LNCAP (cell line): ENCODE results near the gene ANAPC2.

Source experiments
- CTCF ChIP-seq: fragments of 450-650 bp; IDR thresholded peaks from 2 replicates; pipeline ENCODE4 v1.5.1; 2017; ENCODE audit warnings: mild to moderate bottlenecking

The ANAPC2 gene

GRCh38 chr9:137202966-137203365, 14.6 kb upstream of the ANAPC2 start:
- TF ChIP-seq CTCF = no peak

- TF ChIP-seq CTCF = no peak
These were observed 13.0 kb upstream of the ANAPC2 start for GRCh38 chr9:137201205-137201868.

- no peak for TF ChIP-seq CTCF
These were observed 12.2 kb upstream of the ANAPC2 start, which contains the start of gene TPRN for GRCh38 chr9:137200311-137201204. Gene TPRN (minus strand): TSS chr9:137200741. CDS start chr9:137200711, 30 bp downstream.

GRCh38 chr9:137199411-137200121, 11.2 kb upstream of the ANAPC2 start:
- TF ChIP-seq CTCF = no peak

DNA sequence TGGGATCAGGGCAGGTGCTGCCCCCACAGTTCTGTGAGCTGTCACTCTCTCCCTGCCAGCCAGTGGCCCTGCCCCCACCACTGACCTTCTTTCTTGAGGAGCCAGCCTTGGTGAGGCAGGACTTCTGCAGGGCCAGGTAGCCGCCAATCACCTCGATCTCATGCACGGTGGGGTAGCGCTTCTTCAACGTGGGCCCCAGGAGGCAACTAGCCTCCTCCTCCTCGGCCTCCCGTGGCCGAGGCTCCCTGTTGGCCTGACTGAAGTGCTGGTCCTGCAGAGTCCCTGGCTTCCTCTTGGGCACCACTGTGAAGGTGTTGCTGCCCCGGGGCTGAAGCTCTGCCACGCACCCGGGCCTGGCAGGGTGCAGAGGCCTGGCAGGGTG, 10.5 kb upstream of the ANAPC2 start:
- no peak for TF ChIP-seq CTCF

GRCh38 chr9:137198051-137198901, 9.9 kb upstream of the ANAPC2 start:
- no peak for TF ChIP-seq CTCF
